GM10847 (cell line): ENCODE measurements around the gene PLA2G12B.

Source experiments
- POLR2A ChIP-seq: IDR thresholded peaks from 2 replicates; pipeline ENCODE4 v1.6.1; 2011; ENCODE audit not compliant: insufficient read length; ENCODE audit errors: extremely low read depth

Gene PLA2G12B

GRCh38 chr10:72948762-72949161 lies 5.8 kb downstream of the PLA2G12B start:
- no peak for TF ChIP-seq POLR2A

DNA sequence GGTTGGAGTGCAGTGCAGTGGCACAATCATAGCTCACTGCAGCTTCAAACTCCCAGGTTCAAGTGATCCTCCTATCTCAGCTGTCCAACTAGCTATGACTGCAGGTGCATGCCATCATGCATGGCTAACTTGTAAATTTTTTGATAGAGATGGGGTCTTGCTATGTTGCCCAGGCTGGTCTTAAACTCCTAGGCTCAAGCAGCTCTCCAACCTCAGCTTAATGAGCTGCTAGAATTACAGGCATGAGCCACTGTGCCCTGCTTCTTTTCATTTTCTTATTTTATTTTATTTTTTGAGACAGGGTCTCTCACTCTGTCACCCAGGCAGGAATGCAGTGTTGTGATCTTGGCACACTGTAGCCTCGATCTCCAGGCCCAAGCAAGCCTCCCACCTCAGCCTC lies 7.6 kb downstream of the PLA2G12B start:
- TF ChIP-seq POLR2A = no peak

GRCh38 chr10:72943498-72944234 lies 10.9 kb downstream of the PLA2G12B start:
- no peak for TF ChIP-seq POLR2A

- TF ChIP-seq POLR2A = no peak
These were observed 19.2 kb downstream of the PLA2G12B start for GRCh38 chr10:72935361-72935760.

- no peak for TF ChIP-seq POLR2A
These were observed 22.2 kb downstream of the PLA2G12B start for GRCh38 chr10:72932259-72933015.

DNA sequence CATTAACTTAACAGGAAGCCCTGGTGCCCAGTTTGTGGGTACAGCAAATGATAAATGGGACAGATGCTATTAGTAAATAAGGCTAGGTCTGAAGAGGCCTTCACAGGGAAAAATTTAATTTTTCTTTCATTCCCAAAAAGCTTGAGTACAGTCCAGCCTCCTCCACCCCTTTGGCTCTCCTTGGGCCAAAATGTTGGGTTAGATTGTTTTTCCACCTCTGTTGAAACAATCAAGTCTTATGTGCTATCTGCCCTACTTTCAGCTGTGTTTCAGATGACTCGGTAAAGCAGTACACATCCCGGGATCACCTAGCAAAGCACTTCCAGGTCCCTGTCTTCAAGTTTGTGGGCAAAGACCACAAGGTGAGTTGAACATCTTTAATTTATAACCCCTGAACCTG lies 24.3 kb downstream of the PLA2G12B start:
- TF ChIP-seq POLR2A = no peak

GRCh38 chr10:72928798-72929197 lies 25.8 kb downstream of the PLA2G12B start:
- no peak for TF ChIP-seq POLR2A

- no peak for TF ChIP-seq POLR2A
These were observed 27.1 kb downstream of the PLA2G12B start for GRCh38 chr10:72927485-72927884.

DNA sequence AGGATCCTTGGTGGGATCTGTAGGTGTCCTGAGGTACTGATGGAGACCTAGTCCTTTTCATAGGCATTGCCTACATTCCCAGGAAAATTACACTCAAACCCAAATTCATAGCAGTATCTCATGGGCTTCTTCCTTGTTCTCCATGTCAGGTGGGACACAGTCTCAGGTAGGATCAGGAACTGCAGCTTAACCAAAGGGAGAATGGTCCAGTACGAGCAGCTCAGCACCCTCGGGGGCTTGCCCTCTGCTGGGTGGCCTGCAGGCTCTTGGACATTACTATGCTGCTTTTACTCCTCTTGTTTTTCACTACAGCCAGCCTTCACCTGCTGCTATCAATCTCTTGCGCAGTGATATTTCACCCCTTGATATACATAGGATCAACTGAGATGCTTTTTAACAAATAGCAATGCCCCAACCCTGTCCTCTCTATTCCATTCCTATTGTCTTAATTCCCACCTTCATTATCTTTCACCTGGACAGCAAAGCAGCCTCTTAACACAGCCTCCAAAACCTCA lies 28.6 kb downstream of the PLA2G12B start:
- TF ChIP-seq POLR2A = no peak

DNA sequence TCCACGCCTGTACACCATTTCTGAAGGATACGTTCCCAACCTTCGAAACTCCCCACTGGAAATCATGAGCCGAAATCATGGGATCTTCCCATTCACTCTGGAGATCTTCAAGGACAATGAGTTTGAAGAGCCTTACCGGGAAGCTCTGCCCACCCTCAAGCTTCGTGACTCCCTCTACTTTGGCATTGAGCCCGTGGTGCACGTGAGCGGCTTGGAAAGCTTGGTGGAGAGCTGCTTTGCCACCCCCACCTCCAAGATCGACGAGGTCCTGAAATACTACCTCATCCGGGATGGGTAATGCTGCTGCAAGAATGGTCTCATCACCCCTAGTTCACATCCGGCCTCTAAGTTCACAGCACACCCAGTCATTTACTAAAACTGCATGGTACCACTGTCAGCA lies 30.3 kb downstream of the PLA2G12B start:
- no peak for TF ChIP-seq POLR2A

DNA sequence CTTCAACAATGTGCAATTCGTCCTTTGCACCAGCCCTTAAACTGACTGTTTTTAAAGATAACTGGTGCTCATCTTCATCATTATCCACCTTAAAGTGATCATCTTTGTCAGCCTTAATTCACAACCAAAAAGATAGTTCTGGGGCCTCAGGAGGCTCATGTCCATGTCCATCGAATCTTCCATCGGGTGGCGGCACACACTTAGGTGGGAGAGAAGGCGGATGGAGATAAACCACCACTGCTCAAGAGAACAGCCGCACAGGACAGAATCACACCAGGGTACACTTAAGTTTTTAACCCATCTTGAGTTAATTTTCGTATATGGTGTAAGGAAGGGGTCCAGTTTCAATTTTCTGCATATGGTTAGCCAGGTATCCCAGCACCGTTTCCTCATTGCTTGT lies 36.3 kb downstream of the PLA2G12B start:
- TF ChIP-seq POLR2A = no peak

- TF ChIP-seq POLR2A = no peak
These were observed 41.3 kb downstream of the PLA2G12B start for GRCh38 chr10:72913287-72913686.

DNA sequence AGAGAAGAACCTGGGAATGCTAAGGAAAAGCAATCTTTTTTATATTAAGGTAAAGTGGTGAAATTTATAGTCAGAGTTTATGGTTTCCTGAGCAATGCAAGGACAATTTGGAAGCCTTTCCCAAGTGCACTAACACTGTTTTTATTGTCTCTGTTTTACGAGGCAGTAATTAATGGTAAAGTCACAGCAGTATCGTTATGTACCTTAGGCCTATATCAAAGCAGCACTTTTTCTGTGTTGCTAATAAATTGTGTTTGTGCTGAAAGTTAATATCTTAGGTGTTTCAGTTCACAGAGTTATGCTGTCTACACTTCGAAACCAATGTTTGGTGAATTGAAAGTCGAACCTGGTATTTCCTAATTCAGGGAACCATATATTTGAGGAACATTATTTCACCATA lies 41.9 kb downstream of the PLA2G12B start:
- TF ChIP-seq POLR2A = no peak

DNA sequence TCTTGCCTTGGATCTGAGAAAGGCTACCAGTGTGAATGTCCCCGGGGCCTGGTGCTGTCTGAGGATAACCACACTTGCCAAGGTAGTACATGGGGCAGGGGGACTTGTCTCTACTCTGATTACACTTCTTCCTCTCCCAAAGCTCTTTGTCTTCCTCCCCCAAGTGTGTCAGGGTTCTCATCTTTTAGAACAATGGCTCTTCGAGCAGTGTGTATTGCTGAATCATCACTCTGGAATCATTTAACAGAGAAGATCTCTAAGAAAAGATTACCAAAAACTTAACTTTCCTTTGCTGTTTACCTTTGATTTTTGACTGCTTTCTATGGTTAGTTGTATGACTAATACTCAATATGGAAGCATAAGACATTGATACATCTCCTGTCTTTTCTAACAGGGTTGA lies 42.8 kb downstream of the PLA2G12B start:
- TF ChIP-seq POLR2A = no peak

DNA sequence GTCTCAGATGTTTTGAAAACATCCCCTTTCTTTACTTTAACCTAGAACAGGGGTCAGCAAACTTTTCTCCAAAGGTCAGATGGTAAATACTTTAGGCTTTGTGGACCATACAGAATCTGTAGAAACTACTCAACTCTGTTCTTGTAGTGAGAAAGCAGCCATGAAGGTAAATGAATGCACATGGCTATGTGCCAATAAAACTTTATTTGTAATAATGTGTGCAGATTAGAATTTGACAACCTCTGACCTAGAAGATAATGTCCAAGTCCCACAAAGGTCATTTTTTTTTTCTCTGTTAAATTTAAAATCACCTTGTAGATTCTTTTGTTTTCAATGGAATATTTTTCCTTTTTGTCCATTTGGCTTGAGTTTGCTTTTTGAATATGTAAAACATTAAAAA lies 43.9 kb downstream of the PLA2G12B start:
- TF ChIP-seq POLR2A = no peak

DNA sequence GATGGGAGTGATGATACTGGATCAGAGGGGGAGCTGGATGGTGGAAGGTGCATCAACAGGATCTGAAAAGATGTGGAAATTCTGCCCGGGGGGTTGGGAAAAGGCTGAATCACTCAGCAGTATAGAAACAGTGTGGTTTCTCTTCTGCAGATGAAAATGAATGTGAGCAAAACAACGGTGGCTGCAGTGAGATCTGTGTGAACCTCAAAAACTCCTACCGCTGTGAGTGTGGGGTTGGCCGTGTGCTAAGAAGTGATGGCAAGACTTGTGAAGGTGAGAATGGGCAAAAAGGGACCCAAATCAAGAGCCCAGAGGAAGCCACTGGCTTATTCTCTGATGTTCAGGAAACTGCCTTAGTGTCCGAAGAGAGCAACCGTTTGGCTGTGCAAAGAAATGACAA lies 48.2 kb downstream of the PLA2G12B start:
- no peak for TF ChIP-seq POLR2A
